Stimulated activated CD4-positive, alpha-beta T cell treated with anti-CD3 and anti-CD28 coated beads, Interleukin-2, amount 100 ng/mL, for 4 hours (primary cell): Measurements from ENCODE around the gene DCHS2.

Experiments
- DNase-seq: peaks from one replicate; pipeline ENCODE4 v3.0.0-alpha.2; 2020; ENCODE audit warnings: low read depth

DCHS2 gene

DNA sequence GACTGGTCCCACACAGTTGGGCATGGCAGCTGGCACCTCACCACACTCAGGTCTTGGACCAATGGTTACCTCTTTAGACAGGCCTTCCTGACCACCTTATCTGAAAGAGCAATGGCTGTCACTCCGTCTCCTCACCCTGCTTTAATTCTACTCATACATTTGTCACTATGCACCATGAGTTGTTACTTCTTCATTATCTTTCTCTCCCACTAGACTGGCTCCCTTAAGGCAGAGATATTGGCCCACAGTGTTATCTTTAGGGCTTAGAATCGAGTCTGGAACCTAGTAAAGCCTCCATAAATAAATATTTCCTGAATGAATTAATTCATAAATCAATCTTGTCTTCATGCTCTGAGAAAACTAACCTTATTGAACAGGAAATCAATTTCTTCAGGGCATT is 46.6 kb downstream of the DCHS2 start:
- DNase-seq: no peak

DNA sequence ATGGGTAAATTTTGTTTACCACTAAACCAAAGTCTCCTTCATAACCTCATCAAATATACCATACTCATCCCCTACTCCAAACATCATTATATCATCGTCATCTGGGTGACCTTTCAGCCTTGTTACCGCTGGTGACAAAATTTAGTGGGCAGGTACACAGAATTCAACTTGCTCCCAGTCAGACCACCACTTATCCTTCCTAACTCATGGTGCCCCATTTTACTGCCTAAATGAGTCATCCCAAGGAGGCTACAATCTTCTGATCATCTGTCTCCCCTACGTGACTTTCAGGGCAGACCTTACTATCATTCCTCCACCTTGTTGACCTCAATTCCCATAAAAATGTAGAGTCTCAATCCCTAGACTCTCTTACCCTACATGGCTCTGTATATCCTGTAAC is 49.6 kb downstream of the DCHS2 start:
- no peak for DNase-seq

DNA sequence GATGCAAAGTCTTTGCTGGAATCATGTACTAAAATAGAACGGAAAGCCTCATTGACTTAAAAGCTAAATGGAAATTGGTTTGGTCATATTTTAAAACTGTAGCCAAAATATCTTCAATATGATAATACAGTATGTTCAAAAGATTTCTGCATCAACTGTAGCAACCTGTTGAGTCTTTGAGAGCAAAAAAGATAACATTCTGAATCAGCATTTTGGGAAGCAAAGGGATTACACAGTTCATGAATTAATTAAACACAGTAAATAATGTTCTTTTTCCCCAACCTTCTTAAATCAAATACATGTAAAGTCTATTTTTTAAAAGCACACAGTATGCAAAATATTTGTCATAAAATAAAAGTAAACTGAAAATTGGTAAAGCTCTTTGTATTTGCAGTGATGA is 50.5 kb downstream of the DCHS2 start:
- DNase-seq: no peak

DNA sequence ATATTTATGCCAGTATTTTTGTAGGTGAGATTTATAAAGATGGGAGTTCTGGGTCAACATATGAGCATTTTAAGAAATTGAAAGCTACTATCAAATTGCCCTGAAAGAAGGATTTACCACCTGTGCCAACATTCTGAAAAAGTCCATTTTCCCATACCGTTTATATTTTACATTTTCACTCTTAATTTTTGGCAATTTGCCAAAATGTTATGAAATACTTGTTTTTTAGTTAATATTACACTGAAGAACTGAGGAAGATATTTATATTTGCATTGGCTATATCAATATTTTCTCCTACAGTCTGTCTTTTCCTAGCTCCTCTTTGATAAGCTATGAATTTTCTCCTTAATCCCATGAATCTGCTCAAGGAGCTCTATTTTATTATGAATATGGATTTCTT is 52.4 kb downstream of the DCHS2 start:
- no peak for DNase-seq

DNA sequence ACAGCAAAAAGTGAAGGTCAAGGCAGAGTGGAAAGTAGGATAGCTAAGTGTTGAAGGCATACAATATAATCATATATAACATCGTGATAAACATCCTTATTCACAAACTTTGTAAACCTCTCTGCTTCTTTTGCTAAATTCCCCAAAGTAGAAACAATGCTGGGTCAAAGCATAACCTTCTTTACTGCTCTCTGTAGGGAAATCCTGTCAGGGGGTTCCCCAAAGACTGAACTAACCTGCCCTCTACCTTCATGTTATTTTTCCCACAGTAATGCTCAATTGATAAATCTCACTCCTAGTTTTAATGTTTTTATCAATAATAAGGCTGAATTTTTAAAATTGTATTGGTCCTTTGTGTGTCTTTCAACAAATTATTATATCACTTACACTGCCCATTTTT is 55.7 kb downstream of the DCHS2 start:
- DNase-seq: no peak

DNA sequence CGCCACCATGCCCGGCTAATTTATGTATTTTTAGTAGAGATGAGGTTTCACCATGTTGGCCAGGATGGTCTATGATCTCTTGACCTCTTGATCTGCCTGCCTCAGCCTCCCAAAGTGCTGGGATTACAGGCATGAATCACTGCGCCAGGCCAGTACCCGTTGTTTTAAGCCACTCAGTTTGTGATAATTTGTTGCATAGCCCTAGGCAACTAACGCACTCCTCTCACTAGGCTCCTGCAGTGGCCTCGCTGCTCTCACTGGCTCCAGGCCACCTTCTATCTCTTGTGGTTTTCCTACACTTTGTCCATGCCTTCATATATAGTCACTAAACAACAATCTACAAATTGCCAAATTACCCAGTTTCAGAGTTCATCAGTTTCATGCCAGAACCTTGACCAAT is 58.1 kb downstream of the DCHS2 start:
- DNase-seq: no peak

DNA sequence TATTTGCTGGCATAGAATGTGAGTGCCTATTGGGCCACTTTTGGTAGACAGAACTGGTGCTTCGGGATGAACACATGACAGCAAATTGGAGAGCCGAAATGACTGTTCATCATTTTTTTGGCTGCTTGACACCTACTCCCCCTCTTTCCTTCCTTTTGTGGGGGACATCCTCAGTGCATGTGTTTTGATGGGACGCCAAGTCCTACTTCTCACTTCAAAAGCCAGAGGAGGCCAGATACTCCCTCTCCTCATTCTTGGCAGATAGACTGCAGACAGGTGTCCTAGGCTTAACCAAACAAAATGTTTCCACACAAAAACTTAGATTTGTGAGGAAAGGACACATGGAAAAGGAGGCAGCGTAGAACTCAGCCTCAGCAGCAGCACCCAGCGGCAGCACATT is 62.4 kb downstream of the DCHS2 start:
- DNase-seq: no peak

DNA sequence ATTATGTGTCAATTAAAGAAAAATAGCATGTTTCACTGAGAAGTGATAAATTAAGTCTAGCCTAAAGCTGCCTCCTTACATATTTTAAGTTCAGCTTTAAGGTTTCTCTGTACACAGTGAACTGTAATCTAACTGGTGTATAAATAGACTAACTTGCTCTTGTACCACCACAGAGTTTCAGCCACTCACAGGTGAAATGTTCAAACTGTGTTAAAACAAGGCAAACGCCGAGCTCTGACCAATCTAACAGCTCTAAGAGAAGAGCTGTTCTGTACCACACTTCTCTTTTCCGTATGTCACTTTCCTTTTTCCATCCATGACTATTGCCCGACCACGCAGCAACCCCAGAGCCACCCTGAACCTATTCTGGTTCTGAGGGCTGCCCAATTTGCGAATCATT is 64.5 kb downstream of the DCHS2 start:
- DNase-seq: no peak

DNA sequence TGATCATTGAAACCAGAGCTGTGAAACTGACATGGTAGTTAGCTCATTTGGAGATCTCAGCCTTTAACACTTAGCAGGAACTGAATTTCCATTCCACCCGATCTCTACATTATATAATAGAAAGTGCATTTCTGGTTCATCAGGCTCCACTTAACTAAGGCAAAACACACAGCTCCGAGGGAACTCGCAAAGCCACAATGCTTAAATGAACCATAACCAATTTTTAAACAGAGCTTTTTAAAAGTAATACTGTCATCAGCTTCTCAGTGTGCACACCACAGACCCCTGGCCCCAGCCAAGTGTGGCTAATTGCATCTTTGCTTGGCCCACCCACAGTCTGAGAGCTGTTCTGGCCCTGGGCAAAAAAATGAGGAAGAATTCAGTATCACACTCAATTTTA is 66.1 kb downstream of the DCHS2 start:
- no peak for DNase-seq

DNA sequence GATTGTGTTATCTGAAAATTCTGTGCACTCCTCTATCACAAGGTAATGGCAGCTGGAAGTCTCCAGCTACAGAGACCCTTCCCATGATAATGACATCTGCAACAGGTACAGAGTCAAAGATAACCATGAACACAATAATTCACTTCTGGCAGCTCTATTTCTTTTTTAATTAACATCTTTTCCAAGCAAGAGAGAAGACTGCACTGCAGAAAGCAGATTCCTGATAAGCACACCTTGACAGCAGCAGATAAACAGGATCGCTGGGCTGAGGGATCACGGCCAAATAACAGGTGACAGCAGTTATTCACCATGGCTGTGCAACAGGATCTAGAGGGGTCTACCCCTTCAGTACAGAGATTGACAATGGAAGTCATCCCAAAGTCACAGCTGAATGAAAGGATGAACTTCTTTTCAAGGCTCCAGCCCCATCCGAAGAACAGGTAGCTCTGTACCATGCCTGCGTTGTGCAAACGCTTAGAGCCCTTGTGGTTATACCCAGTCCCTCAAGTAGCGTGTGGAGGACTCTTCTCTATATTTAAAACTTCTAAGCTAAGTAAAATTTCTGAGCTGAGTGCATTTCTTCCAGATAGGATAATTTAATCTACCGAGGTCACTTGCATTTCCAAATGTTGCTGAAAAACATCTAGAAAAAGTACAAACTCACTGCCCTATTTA is 66.7 kb downstream of the DCHS2 start:
- DNase-seq: no peak

DNA sequence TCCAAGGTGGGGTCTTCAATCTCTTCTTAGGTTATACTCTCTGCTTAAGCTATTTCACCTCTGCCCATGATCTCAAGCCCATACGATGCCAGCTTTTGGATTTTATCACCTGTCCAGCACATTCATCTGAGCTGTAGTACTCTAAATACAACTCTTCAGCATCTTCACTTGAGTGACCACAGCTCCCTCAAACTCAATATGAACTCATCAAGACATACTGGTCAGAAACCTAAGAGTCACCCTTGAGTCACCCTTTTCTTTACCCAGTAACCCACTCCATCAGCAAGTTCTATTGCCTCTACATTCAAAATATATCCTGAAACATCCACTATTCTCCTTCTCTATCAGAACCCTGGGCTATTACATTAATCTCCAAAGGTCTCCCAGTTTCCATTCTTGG is 69.4 kb downstream of the DCHS2 start:
- DNase-seq: no peak

DNA sequence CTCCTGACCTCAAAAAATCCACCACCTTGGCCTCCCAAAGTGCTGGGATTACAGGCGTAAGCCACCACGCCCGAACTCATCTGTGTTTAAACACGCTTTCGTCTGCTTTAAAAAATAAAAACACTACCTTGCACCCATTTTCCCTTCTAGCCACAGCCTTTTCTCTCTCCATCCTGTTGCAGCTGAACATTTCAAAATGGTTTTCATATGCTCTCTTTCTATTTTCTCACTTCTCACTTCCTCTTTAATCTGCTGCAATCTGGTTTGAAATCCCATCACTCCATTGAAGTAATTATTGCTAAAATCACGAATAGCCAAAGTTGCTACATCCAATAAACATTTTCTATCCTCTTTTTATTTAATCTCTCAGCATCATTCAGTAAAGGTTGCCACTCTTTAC is 70.0 kb downstream of the DCHS2 start:
- no peak for DNase-seq

DNA sequence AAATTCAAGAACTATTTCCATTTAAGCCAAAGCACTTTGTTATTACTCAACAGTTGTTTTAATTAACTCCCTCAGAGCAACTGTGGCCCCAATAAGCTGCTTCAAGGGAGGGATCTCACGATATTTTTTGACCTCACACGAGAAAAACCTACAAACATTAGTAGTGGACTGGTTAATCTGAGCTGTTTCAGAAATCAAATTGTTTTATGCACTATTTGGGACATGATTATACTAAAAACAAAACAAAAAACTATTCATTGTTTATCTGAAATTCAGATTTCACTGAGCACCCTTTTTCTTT is 74.3 kb downstream of the DCHS2 start:
- DNase-seq: no peak

DNA sequence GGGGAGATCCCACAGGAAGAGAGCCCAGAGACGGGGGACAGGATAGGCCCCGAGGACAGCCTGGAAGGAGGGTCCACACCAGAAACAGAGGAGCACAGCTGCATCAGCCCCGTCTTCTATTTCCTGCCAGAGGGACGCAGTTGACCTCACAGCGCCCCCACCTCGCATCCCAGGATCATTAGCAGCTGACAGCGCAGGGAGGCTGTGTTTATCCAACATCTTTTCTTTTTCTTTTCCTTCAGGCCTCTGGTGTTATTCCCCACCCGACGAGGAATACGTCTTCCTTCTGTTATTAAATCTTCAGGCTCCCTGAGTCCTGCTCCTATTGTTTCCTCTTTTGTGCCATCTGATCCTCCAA is 75.4 kb downstream of the DCHS2 start:
- DNase-seq: no peak

DNA sequence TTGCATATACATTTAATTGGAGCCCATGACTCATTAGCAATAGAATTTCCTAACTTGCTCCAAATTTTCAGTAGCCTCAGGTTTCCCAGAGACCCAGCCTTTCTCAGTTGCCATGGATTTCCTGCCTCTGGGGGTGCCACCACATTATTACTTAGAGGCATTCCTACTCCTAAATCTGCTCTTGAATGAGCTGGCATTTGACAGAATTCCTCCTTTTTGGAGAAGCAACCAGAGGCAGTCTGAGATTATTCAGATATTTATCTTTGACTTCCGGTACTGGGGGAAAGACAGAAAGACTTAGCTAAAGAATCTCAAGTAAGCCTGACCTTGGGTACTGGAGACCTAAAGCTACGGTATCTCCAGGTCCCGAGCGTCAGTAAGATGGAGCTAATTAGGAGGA is 76.3 kb downstream of the DCHS2 start:
- no peak for DNase-seq

DNA sequence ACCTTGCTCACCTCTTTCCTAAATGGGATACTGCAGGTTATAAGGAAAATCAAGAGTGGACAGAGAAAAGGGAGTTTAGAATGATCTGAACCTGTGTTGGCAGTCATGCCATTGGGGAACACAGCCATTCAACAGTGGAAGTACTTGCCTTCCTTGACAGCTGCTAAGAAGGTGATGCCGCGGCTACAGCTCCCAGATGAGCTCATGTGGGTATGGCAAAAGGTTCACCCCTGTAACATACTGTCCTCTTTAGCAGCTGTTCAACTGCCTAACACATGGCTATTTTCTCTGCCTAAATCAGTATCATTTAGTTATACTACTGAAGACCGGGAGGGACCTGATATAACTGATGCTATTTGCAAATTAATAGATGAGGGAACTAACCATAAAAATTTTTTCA is 76.8 kb downstream of the DCHS2 start:
- DNase-seq: no peak

DNA sequence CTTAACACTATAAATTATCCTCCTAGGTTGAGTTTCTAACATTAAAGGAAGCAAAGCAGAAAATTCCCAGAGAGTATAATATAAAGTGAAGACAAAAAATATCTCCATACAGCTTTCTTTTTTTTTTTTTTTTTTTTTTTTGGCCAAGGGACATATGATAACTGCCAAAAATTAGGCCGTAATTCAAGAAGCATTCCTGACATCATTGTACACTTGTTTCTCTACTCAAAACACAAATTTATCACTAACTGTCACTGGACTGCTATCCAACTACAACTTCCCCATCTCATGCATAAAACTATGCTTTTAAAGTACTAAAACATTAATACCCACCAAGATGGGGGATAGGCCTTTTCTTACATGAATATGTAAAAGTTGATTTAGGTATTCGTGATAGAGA is 77.2 kb downstream of the DCHS2 start:
- DNase-seq: no peak

DNA sequence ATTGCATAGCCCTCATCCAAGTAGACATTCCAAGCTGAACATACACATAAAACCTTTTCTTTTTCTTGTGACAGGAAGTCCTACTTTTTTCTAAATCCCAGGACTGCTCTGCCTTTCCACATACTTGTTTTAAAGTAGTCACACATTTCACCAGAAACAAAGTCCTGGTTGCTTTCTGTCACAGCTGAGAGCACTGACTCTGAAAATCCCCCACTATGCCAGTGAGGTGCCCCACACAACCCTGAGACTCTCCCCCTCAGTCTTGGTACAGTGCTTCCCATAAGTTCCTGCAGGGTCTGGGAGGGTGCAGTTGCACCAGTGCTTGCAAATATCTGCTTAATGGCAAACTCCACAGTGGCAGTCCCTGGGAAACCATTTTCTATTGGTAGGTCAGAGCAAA is 84.2 kb downstream of the DCHS2 start:
- DNase-seq: no peak

DNA sequence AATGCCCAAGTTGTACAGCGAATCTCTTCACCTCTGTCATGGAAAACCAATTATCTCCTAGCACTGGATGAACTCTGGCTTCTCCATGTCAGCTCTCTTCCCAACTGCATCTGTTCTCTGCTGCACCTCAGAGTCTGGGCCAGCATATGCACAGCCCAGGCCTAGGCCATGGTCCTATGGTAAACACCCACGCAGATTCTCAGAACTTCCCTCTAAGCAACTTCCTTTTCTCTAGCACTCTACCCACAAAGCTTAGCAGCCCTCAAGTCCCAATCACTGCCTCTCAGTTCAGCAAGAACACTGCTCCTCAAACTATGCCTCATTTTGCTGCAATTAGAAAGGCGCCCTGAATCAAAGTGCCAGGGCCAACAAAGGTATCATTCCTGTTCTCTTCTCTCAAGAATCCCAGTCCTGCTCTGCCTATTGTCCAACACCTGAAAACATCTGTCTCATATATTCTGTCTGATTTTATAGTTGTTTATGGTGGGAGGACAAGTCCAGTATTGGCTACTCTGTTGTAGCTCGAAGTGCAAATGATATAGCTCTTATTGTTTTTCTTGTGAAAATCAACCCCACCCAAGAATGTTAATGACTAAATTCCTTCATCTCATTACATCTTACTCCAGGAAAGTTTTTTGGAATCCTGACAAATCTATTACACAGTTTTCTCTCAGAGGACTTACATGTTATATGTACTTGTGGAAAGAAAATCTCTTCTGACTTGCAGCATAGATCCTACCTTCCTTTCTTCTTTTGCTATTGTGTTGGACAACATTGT is 85.4 kb downstream of the DCHS2 start:
- no peak for DNase-seq

DNA sequence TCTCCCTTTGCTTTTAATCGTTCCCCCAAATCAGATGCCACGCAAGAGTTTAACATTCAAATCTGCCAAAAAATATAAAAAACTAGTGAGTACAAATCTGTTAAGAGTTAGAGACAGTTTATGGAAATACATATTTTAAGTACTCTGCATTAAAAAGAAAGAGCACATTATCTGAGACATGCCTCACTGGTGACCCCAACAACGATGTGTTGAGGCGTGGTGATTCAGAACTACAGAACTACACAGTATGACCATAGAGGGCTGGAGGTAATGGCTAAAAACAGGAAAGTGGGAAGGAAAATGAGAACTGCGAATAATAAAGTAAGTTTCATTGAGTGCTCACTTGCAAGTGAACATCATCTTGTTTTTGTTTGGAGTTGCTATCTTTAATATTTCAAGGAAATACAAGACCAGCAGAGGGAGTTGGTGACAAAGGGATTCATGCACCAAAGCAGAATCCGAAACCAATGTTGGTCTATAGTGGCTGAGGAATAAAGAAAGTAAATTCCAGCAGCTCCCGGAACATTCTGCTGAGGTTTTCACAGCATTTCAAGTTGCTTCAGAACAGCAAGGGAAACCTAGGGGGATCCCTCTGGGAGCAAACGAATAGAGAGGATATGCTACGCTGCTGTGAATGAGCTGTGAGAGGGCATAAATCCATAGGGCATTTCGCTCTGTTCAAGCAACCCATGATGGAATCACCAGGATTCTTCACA is 92.2 kb downstream of the DCHS2 start:
- no peak for DNase-seq

DNA sequence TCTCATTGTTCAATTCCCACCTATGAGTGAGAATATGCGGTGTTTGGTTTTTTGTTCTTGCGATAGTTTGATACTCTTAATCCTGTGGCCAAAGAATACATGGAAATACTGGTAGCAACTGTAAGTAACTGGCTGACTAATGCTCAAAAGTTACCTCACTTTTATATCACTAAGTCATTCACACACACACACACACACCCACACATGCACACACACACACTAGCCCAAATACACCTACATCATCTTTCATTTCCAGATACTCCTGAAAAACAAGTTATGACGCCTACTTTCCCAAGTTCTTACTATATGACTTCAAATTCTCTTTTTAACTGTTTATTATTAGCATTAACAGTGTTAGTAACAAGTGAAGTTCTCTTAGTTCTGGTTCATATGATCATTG is 101.3 kb downstream of the DCHS2 start:
- no peak for DNase-seq

DNA sequence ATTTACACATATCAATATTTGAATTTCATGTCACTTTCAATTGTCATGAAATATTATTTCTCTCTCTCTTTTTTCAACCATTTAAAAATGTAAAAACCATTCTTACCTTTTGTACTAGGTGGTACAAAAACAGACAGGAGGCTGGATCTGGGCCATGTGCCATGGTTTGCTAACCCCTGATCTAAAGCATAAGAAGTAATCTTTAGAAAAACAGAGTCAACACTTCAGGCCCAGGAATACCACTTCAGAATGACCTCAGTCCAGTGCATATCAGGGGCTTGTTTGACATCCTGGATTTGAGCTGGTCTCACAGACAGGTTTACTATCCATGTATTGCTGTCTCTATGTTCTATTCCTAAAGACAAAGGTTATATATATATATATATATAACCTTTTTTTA is 102.5 kb downstream of the DCHS2 start:
- no peak for DNase-seq

DNA sequence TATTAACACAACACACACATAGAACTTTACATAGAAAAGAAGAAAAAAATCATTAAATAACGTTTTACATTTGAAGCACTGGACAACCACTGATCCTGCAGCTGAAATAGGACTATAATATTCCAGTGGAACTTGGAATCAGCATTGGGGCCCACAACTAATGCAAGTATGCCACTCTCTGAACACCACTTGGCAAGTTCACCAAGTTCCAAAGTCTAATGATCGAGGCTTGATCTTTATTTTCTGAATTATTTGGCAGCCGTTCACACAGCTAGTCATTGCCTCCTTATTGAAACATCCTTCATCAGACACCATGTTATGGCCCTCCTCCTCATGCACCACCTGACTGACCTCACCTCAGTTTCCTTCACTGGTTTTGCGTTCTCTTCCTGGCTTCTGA is 107.6 kb downstream of the DCHS2 start:
- no peak for DNase-seq

DNA sequence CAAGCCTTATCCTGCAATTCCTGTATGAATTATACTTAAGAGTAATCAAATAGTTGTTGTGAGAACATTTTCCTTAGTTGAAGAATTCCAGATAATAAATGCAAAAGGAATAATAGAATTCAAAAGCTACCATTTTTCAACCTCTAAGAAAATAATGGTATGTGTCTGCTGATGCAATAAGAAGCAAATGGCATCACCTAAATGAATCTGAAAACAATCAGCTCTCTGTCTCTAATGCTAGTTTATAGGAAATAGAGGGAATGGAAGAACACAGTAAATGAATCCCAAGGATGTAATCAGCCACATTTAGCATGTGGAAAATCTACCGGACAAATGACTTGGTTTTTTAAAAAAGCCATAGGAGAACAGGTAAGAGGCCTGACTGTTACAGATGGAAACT is 115.1 kb downstream of the DCHS2 start:
- DNase-seq: no peak
